Naive B cell (primary cell): ENCODE data around the gene MAPT. TPM values are rescaled to one million over a fixed set of nuclear protein-coding genes. Genes with fewer than 3 reads are reported as not detected.
A peak's percentile ranks its signal among the peaks of the same experiment; 100 is the strongest.

ENCODE experiments used
- ATAC-seq, 2 donors: fragments of 150-1000 bp; cut with Tn5 transposase; 2 replicates each; pipeline ENCODE4 v1.10.0; 2021; ENCODE audit warnings: low read depth in 2 of 2, mild to moderate bottlenecking in 2 of 2, moderate library complexity in 2 of 2
- DNase-seq: peaks from one replicate; pipeline ENCODE4 v3.0.0; 2022
- H3K27ac Mint-ChIP-seq, 6 donors: one replicate each; pipeline ENCODE4 v1.8.0; 2020 to 2022; ENCODE audit warnings: mild to moderate bottlenecking in 6 of 6, mixed read lengths in 6 of 6, moderate library complexity in 5 of 6, inconsistent platforms in 2 of 6
- H3K27me3 Mint-ChIP-seq, 3 donors: one replicate each; pipeline ENCODE4 v1.8.0; 2021 to 2022; ENCODE audit warnings: mixed read lengths in 3 of 3, mild to moderate bottlenecking in 1 of 3
- H3K36me3 Mint-ChIP-seq, 2 donors: one replicate each; pipeline ENCODE4 v1.8.0; 2020 to 2022; ENCODE audit warnings: mixed read lengths in 2 of 2, inconsistent platforms in 1 of 2, mild to moderate bottlenecking in 1 of 2
- H3K4me1 Mint-ChIP-seq, 3 donors: one replicate each; pipeline ENCODE4 v1.8.0; 2020 to 2022; ENCODE audit warnings: mixed read lengths in 3 of 3, inconsistent platforms in 1 of 3, mild to moderate bottlenecking in 1 of 3, moderate library complexity in 1 of 3
- H3K4me3 Mint-ChIP-seq, 8 donors: one replicate each; pipeline ENCODE4 v1.8.0; 2020 to 2022; ENCODE audit warnings: mild to moderate bottlenecking in 8 of 8, mixed read lengths in 8 of 8, moderate library complexity in 8 of 8, inconsistent platforms in 2 of 8
- H3K9me3 Mint-ChIP-seq, 7 donors: one replicate each; pipeline ENCODE4 v1.8.0; 2020 to 2022; ENCODE audit warnings: mixed read lengths in 7 of 7, mild to moderate bottlenecking in 5 of 7, inconsistent platforms in 2 of 7, moderate library complexity in 1 of 7
- polyA plus RNA-seq, 6 donors: library from polyadenylated mRNA; unstranded; fragments of 300-500 nt; fragmentation: Illumina TruSeq; gene quantifications; one replicate each; pipeline ENCODE4 v1.2.3, GENCODE V29; 2021; ENCODE audit warnings: low read depth in 6 of 6

Gene MAPT
- polyA plus RNA-seq, 6 donors from 2014 or later = 0.10 to 0.29 TPM; not detected in 4

GRCh38 chr17:46053911-46054534 lies 159.7 kb downstream of the MAPT start:
- ATAC-seq (no peak), DNase-seq (no peak)
- H3K9me3 Mint-ChIP-seq = no peaks in the 10 kb centered on the region
- peak overlapping the region in 3 of 6 donors; percentile 3 to 27 (median 24) for H3K27ac Mint-ChIP-seq
- H3K27me3 Mint-ChIP-seq = no peaks in the 10 kb centered on the region
- H3K4me1 Mint-ChIP-seq = peaks cover 5 to 12% (median 9%) of the 10 kb centered on the region in 3 donors
- peaks cover 5 to 8% of the 10 kb centered on the region in 2 donors for H3K36me3 Mint-ChIP-seq
- H3K4me3 Mint-ChIP-seq = no peak overlapping the region

GRCh38 chr17:46056800-46057304 lies 162.5 kb downstream of the MAPT start:
- ATAC-seq (no peak), DNase-seq (no peak)
- Mint-ChIP-seq H3K4me1 (peaks cover 5 to 9% (median 9%) of the 10 kb centered on the region in 3 donors), H3K27me3 (no peaks in the 10 kb centered on the region), H3K27ac (peak overlapping the region in 2 of 6 donors; percentile 26 to 44), H3K36me3 (peaks cover 0 to 8% of the 10 kb centered on the region in 2 donors), H3K4me3 (no peak overlapping the region), H3K9me3 (no peaks in the 10 kb centered on the region)

GRCh38 chr17:46057366-46057765 lies 163.0 kb downstream of the MAPT start:
- H3K9me3 Mint-ChIP-seq = no peaks in the 10 kb centered on the region
- H3K36me3 Mint-ChIP-seq = peaks cover 0 to 8% of the 10 kb centered on the region in 2 donors
- peak overlapping the region in 1 of 6 donors; percentile 36 for H3K27ac Mint-ChIP-seq
- ATAC-seq (no peak), DNase-seq (no peak)
- peaks cover 5 to 9% (median 5%) of the 10 kb centered on the region in 3 donors for H3K4me1 Mint-ChIP-seq
- H3K4me3 Mint-ChIP-seq = no peak overlapping the region
- no peaks in the 10 kb centered on the region for H3K27me3 Mint-ChIP-seq

- Mint-ChIP-seq H3K27ac (peak overlapping the region in 3 of 6 donors; percentile 43 to 85 (median 74)), H3K9me3 (no peaks in the 10 kb centered on the region), H3K36me3 (peaks cover 3 to 5% of the 10 kb centered on the region in 2 donors), H3K27me3 (no peaks in the 10 kb centered on the region), H3K4me1 (peaks cover 5 to 9% (median 6%) of the 10 kb centered on the region in 3 donors), H3K4me3 (no peak overlapping the region)
- ATAC-seq (no peak), DNase-seq (no peak)
These were observed 165.1 kb downstream of the MAPT start for GRCh38 chr17:46059486-46059885.

GRCh38 chr17:46060461-46060860 lies 166.1 kb downstream of the MAPT start:
- Mint-ChIP-seq H3K27me3 (no peaks in the 10 kb centered on the region), H3K36me3 (peaks cover 0 to 6% of the 10 kb centered on the region in 2 donors), H3K4me1 (peaks cover 4 to 9% (median 5%) of the 10 kb centered on the region in 3 donors), H3K9me3 (no peaks in the 10 kb centered on the region), H3K4me3 (no peak overlapping the region), H3K27ac (no peak overlapping the region)
- DNase-seq (no peak), ATAC-seq (no peak)

- ATAC-seq = no peak
- H3K9me3 Mint-ChIP-seq = no peaks in the 10 kb centered on the region
- DNase-seq = no peak
- peaks cover 4 to 9% (median 5%) of the 10 kb centered on the region in 3 donors for H3K4me1 Mint-ChIP-seq
- no peak overlapping the region for H3K27ac Mint-ChIP-seq
- H3K27me3 Mint-ChIP-seq = no peaks in the 10 kb centered on the region
- no peak overlapping the region for H3K4me3 Mint-ChIP-seq
- H3K36me3 Mint-ChIP-seq = peaks cover under 1 to 6% of the 10 kb centered on the region in 2 donors
These were observed 167.1 kb downstream of the MAPT start for GRCh38 chr17:46061435-46061834.

- peaks cover 10 to 12% of the 10 kb centered on the region in 2 donors for H3K36me3 Mint-ChIP-seq
- no peaks in the 10 kb centered on the region for H3K27me3 Mint-ChIP-seq
- H3K4me3 Mint-ChIP-seq = no peak overlapping the region
- no peaks in the 10 kb centered on the region for H3K9me3 Mint-ChIP-seq
- H3K4me1 Mint-ChIP-seq = peaks cover 0 to 9% (median 4%) of the 10 kb centered on the region in 3 donors
- ATAC-seq (no peak), DNase-seq (no peak)
- H3K27ac Mint-ChIP-seq = peak overlapping the region in 1 of 6 donors; percentile 20
These were observed 168.9 kb downstream of the MAPT start for GRCh38 chr17:46063241-46063640.

GRCh38 chr17:46064460-46064859 lies 170.1 kb downstream of the MAPT start:
- peaks cover 0 to 6% (median 4%) of the 10 kb centered on the region in 3 donors for H3K4me1 Mint-ChIP-seq
- peak overlapping the region in 4 of 6 donors; percentile 7 to 48 (median 27) for H3K27ac Mint-ChIP-seq
- no peaks in the 10 kb centered on the region for H3K27me3 Mint-ChIP-seq
- no peak overlapping the region for H3K4me3 Mint-ChIP-seq
- ATAC-seq (no peak), DNase-seq (no peak)
- H3K36me3 Mint-ChIP-seq = peaks cover 10 to 12% of the 10 kb centered on the region in 2 donors
- H3K9me3 Mint-ChIP-seq = no peaks in the 10 kb centered on the region

GRCh38 chr17:46071796-46072195 lies 177.4 kb downstream of the MAPT start:
- no peak for DNase-seq
- Mint-ChIP-seq H3K9me3 (no peaks in the 10 kb centered on the region), H3K4me3 (no peak overlapping the region), H3K27me3 (no peaks in the 10 kb centered on the region), H3K4me1 (peaks cover 0 to 5% (median under 1%) of the 10 kb centered on the region in 3 donors), H3K36me3 (peaks cover 5 to 6% of the 10 kb centered on the region in 2 donors), H3K27ac (no peak overlapping the region)
- ATAC-seq = no peak

GRCh38 chr17:46072998-46073397 lies 178.6 kb downstream of the MAPT start:
- Mint-ChIP-seq H3K27me3 (no peaks in the 10 kb centered on the region), H3K4me1 (peaks cover 0 to 5% (median 3%) of the 10 kb centered on the region in 3 donors), H3K9me3 (no peaks in the 10 kb centered on the region), H3K4me3 (no peak overlapping the region), H3K36me3 (no peaks in the 10 kb centered on the region), H3K27ac (peak overlapping the region in 1 of 6 donors; percentile 12)
- ATAC-seq (no peak), DNase-seq (no peak)

- peaks cover 0 to 5% (median 3%) of the 10 kb centered on the region in 3 donors for H3K4me1 Mint-ChIP-seq
- peak overlapping the region in 2 of 6 donors; percentile 39 to 49 for H3K27ac Mint-ChIP-seq
- H3K27me3 Mint-ChIP-seq = no peaks in the 10 kb centered on the region
- no peaks in the 10 kb centered on the region for H3K9me3 Mint-ChIP-seq
- ATAC-seq (no peak), DNase-seq (no peak)
- no peak overlapping the region for H3K4me3 Mint-ChIP-seq
- no peaks in the 10 kb centered on the region for H3K36me3 Mint-ChIP-seq
These were observed 180.2 kb downstream of the MAPT start for GRCh38 chr17:46074540-46074939.

Other genes starting within 250 kb of the MAPT start
- not detected for gene CRHR1, start 110.2 kb upstream of the MAPT start, polyA plus RNA-seq
- gene SPPL2C, start 49.7 kb upstream of the MAPT start, polyA plus RNA-seq = not detected
- gene STH, start 104.7 kb downstream of the MAPT start, polyA plus RNA-seq = not detected